K562 (cell line): Measurements from ENCODE around the gene P2RX2. TPM values are rescaled to one million over a fixed set of nuclear protein-coding genes. Genes with fewer than 3 reads are reported as not detected.

Experiments
- ATAC-seq: fragments of 200-7000 bp; cut with Tn5 transposase; 3 replicates; pipeline ENCODE4 v1.9.1; 2020; ENCODE audit warnings: moderate library complexity
- BruUV-seq: library from RNA; stranded (reverse); fragments of 400-500 nt; replicated peaks from 2 replicates; lab custom pipeline; 2021; lab: Mats Ljungman, UMichigan
- CTCF ChIA-PET: fragments of 300-600 bp; formaldehyde crosslinking; extraction: SDS; loops from one replicate; lab custom pipeline; 2021; ENCODE audit warnings: low intra/inter-chr PET ratio; lab: Yijun Ruan, JAX
- POLR2A ChIA-PET: fragments of 300-600, 350-650 bp; sonication (Branson Sonifier 250); formaldehyde crosslinking; extraction: SDS; loops from one replicate; lab custom pipeline; 2021; ENCODE audit warnings: antibody characterized with exemption, inconsistent platforms; lab: Yijun Ruan, JAX
- DNase-seq, 4 experiments: peaks; one replicate each; pipeline versions ENCODE4 v3.0.0 to v3.0.0-alpha.2; 2011 to 2018; ENCODE audit warnings: low spot score in 3 of 4, mixed read lengths in 3 of 4; ENCODE audit errors: extremely low read depth in 1 of 4
- FAIRE-seq: peaks from 2 replicates; lab custom pipeline; 2011; peaks lifted over from hg19 to GRCh38; lab: Jason Lieb, UNC
- H2AFZ ChIP-seq: 2 replicates; pipeline ENCODE4 v1.6.0; 2011; ENCODE audit warnings: low read depth, low read length, control low read depth, inconsistent platforms
- H3K27ac ChIP-seq: fragments of 200-600 bp; 3 replicates; pipeline ENCODE4 v1.8.0; 2011; ENCODE audit warnings: low read depth, mild to moderate bottlenecking, control low read depth, inconsistent platforms, low read length, moderate library complexity, mixed read lengths; ENCODE audit errors: extremely low read depth
- H3K27me3 ChIP-seq, 2 experiments: fragments of 300-600 bp in 1 of 2; 2 replicates in 1 of 2; 3 replicates in 1 of 2; pipeline versions ENCODE4 v1.6.0 to v1.8.0; 2011; ENCODE audit warnings: inconsistent platforms in 2 of 2, low read length in 2 of 2, mild to moderate bottlenecking in 1 of 2, mixed read lengths in 1 of 2, moderate library complexity in 1 of 2; ENCODE audit not compliant: control insufficient read depth in 2 of 2, insufficient read depth in 2 of 2
- H3K36me3 ChIP-seq: fragments of 300-600 bp; 3 replicates; pipeline ENCODE4 v1.8.0; 2011; ENCODE audit warnings: mild to moderate bottlenecking, low read length, inconsistent platforms; ENCODE audit not compliant: control insufficient read depth, insufficient read depth
- H3K4me1 ChIP-seq, 2 experiments: fragments of 200-600 bp in 1 of 2; replicated peaks in 1 of 2; 2 replicates in 1 of 2; 3 replicates in 1 of 2; pipeline versions ENCODE4 v1.5.1 to v1.8.0; 2011; ENCODE audit warnings: inconsistent platforms in 2 of 2, low read length in 2 of 2, mild to moderate bottlenecking in 1 of 2, mixed read lengths in 1 of 2, moderate library complexity in 1 of 2; ENCODE audit not compliant: control insufficient read depth in 2 of 2, insufficient read depth in 2 of 2
- H3K4me2 ChIP-seq: 2 replicates; pipeline ENCODE4 v1.6.1; 2011; ENCODE audit warnings: low read length, control low read depth, inconsistent platforms, mixed read lengths; ENCODE audit not compliant: insufficient read depth
- H3K4me3 ChIP-seq: fragments of 200-600 bp; sonication (generic), shearing (Covaris generic); 2 replicates; pipeline ENCODE4 v1.5.1; 2016; ENCODE audit warnings: control low read depth, inconsistent platforms
- H3K79me2 ChIP-seq: fragments of 200-600 bp; 3 replicates; pipeline ENCODE4 v1.8.0; 2011; ENCODE audit warnings: low read length, inconsistent platforms; ENCODE audit not compliant: control insufficient read depth, insufficient read depth
- H3K9ac ChIP-seq, 2 experiments: 2 replicates each; pipeline versions ENCODE4 v1.6.0 to v1.6.1; 2011; ENCODE audit warnings: low read depth in 2 of 2, low read length in 2 of 2, control low read depth in 1 of 2, inconsistent platforms in 1 of 2, mild to moderate bottlenecking in 1 of 2, mixed read lengths in 1 of 2; ENCODE audit not compliant: insufficient read depth in 1 of 2
- H3K9me1 ChIP-seq: one replicate; pipeline ENCODE4 v1.6.0; 2011; ENCODE audit warnings: inconsistent platforms, mild to moderate bottlenecking, low read length, moderate library complexity; ENCODE audit not compliant: control insufficient read depth, insufficient read depth
- H3K9me3 ChIP-seq: replicated peaks from 2 replicates; pipeline ENCODE4 v1.5.1; 2011; ENCODE audit warnings: low read depth, low read length, inconsistent platforms; ENCODE audit not compliant: control insufficient read depth, insufficient read depth
- H4K20me1 ChIP-seq: replicated peaks from 2 replicates; pipeline ENCODE4 v1.6.1; 2011; ENCODE audit warnings: low read length, inconsistent platforms, mixed read lengths; ENCODE audit not compliant: control insufficient read depth, insufficient read depth
- KHSRP ChIP-seq: fragments of 450-650 bp; IDR thresholded peaks from 2 replicates; pipeline ENCODE4 v1.6.1; 2017
- NFE2 ChIP-seq: IDR thresholded peaks from 2 replicates; pipeline ENCODE4 v1.6.1; 2014; ENCODE audit warnings: antibody characterized with exemption, low read depth
- NR2C2 ChIP-seq, 2 experiments: fragments of 200-800 bp in 1 of 2; sonication (Bioruptor generic) in 1 of 2; sonication (generic) in 1 of 2; formaldehyde crosslinking in 1 of 2; IDR thresholded peaks; 2 replicates each; pipeline versions ENCODE4 v1.6.1 to v1.8.0; 2016 to 2022; ENCODE audit warnings: mild to moderate bottlenecking in 1 of 2, missing compliant biosample characterization in 1 of 2, missing genetic modification characterization in 1 of 2, missing genetic modification reagents in 1 of 2
- POLR2AphosphoS5 ChIP-seq: IDR thresholded peaks from 2 replicates; pipeline ENCODE4 v1.6.1; 2011; ENCODE audit warnings: mild to moderate bottlenecking, low read depth, low read length, moderate library complexity; ENCODE audit not compliant: control insufficient read depth, insufficient read depth
- ZNF507 ChIP-seq: conservative IDR thresholded peaks from 2 replicates; pipeline ENCODE4 v1.6.1; 2017; ENCODE audit warnings: missing genetic modification characterization, missing compliant biosample characterization
- WGBS: fragments of 100-300 bp; shearing (Covaris generic); methylation state at CpG from one replicate; pipeline ENCODE4 v1.1.6; 2016; ENCODE audit warnings: low coverage, mixed read lengths; ENCODE audit not compliant: insufficient coverage; ENCODE audit errors: missing lambda C conversion rate; 5-methylcytosine and 5-hydroxymethylcytosine counted together
- in situ Hi-C: fragments of 300-500 bp; cut with MboI; formaldehyde crosslinking; loops from 4 replicates; pipeline ENCODE4 v1.15.0; 2018; ENCODE audit warnings: inconsistent platforms, mixed read lengths
- intact Hi-C: fragments of 100-400 bp; cut with micrococcal nuclease; formaldehyde crosslinking; loops from 2 replicates; pipeline ENCODE4 v1.14.2; 2022
- polyA plus RNA-seq, 8 experiments: library from polyadenylated mRNA; depleted of rRNA in 4 of 8; stranded (reverse) in 5 of 8; unstranded in 3 of 8; fragments of >200 nt; fragmentation: Nextera tagmentation in 2 of 8; fragmentation: Illumina TruSeq in 1 of 8; extraction: Ambion mirVana in 2 of 8; extraction: Trizol in 1 of 8; gene quantifications; 2 replicates each; pipeline versions ENCODE4 v1.2.1 to v1.2.3, GENCODE V29; 2011 to 2014; ENCODE audit warnings: inconsistent platforms in 1 of 8, missing spikeins in 1 of 8
- total RNA-seq, 7 experiments: library from RNA; depleted of rRNA in 6 of 7; stranded (reverse); fragments of >200 nt in 6 of 7; fragmentation: Illumina TruSeq in 2 of 7; extraction: Trizol in 2 of 7; gene quantifications; 2 replicates each; pipeline versions ENCODE4 v1.2.1 to v1.2.3, GENCODE V29; 2011 to 2021; ENCODE audit warnings: low replicate concordance in 1 of 7

Gene P2RX2
- total and polyA plus RNA-seq, 9 of the 15 experiments (the other 6 are each of a cell fraction or from before 2014, with no cell fraction given) = not detected

DNA sequence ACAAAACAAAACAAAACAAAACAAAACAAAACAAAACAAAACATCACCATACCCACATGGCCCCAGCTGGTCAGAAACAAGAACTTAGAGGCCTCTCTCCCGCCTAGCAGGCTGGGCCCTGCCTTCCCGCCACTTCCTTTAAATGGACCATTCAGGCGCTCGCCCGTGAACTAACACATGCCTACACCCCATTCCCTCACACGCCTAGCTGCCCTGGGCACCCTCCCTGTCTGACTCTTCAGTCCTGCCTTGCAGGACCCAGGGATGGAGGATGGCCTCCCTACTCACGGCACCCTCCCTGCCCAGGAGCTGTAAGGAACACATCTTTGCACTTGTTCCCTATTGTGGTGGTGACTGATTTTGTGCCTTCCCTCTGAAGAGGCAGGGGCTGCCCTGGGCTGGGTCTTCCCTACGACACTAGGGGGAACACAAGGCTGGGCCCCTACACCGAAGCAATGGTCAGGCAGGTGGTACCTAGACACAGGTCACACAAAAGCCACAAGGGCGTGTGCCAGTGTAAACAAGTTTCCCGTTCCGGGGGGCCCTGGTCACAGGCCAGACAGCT, 21.5 kb downstream of the P2RX2 start:
- no peak overlapping the region for H3K4me2 ChIP-seq
- no peak overlapping the region for H3K9ac ChIP-seq
- in situ Hi-C loops = no loop called here
- FAIRE-seq (no peak), DNase-seq (no peak), ATAC-seq (no peak)
- POLR2A ChIA-PET = interaction anchor here (0.6 kb wide), 1 partner anchor 110 kb away, joined by 3 read pairs; no protein-coding TSS in a partner anchor
- no peaks in the 10 kb centered on the region; the same call in 2 of the 3 replicates for H3K79me2 ChIP-seq
- 94% methylated on average over 12 of the region's 12 CpGs for WGBS
- intact Hi-C loops = no loop called here
- peaks cover 93% of the 10 kb centered on the region for H3K36me3 ChIP-seq
- no peak for TF ChIP-seq KHSRP
- no peak for TF ChIP-seq ZNF507 (tag)
- TF ChIP-seq NR2C2 (CRISPR knock-in tag; IDR thresholded peaks at IDR 0.05) = no peak
- no peak for TF ChIP-seq NR2C2 (tag; IDR thresholded peaks at IDR 0.05)
- TF ChIP-seq POLR2AphosphoS5 = peak; percentile 36; the same call in 1 of the 2 replicates
- no peak for TF ChIP-seq NFE2
- H3K4me1 ChIP-seq = peaks cover 0 to 6% of the 10 kb centered on the region in 2 experiments; a peak in 2 of 5 replicates
- no peak overlapping the region for H3K27ac ChIP-seq
- no peaks in the 10 kb centered on the region for H3K9me3 ChIP-seq
- BruUV-seq = no TSS peak
- peaks cover 10% of the 10 kb centered on the region; the same call in 1 of the 2 replicates for H4K20me1 ChIP-seq
- H3K9me1 ChIP-seq = no peaks in the 10 kb centered on the region
- no peaks in the 10 kb centered on the region for H3K27me3 ChIP-seq
- H3K4me3 ChIP-seq = no peak overlapping the region
- H2AFZ ChIP-seq = no peak overlapping the region
- CTCF ChIA-PET = interaction anchor here (0.6 kb wide), 1 partner anchor 22 kb away, joined by 4 read pairs; no protein-coding TSS in a partner anchor
